ENCODE measurements around the gene ARHGAP22.

ARHGAP22 gene

GRCh38 chr10:48451969-48452878 lies 152.6 kb downstream of the ARHGAP22 start:
- no peak for DNase-seq (ENCODE audit: low read depth)
- TF ChIP-seq CTCF (conservative IDR thresholded peaks at IDR 0.05; ENCODE audit: low read depth, low read length) = no peak
- H3K4me3 ChIP-seq (ENCODE audit: low read length) = no peak overlapping the region

GRCh38 chr10:48450741-48451466 lies 154.0 kb downstream of the ARHGAP22 start:
- DNase-seq (ENCODE audit: low read depth) = no peak
- no peak for TF ChIP-seq CTCF (conservative IDR thresholded peaks at IDR 0.05; ENCODE audit: low read depth, low read length)
- no peak overlapping the region for H3K4me3 ChIP-seq (ENCODE audit: low read length)

- no peak overlapping the region for H3K4me3 ChIP-seq (ENCODE audit: low read length)
- no peak for TF ChIP-seq CTCF (conservative IDR thresholded peaks at IDR 0.05; ENCODE audit: low read depth, low read length)
- no peak for DNase-seq (ENCODE audit: low read depth)
Measured at GRCh38 chr10:48450233-48450740, 154.6 kb downstream of the ARHGAP22 start.

GRCh38 chr10:48449501-48450232 lies 155.2 kb downstream of the ARHGAP22 start:
- no peak for DNase-seq (ENCODE audit: low read depth)
- no peak for TF ChIP-seq CTCF (conservative IDR thresholded peaks at IDR 0.05; ENCODE audit: low read depth, low read length)
- no peak overlapping the region for H3K4me3 ChIP-seq (ENCODE audit: low read length)

- TF ChIP-seq CTCF (conservative IDR thresholded peaks at IDR 0.05; ENCODE audit: low read depth, low read length) = no peak
- no peak overlapping the region for H3K4me3 ChIP-seq (ENCODE audit: low read length)
- DNase-seq (ENCODE audit: low read depth) = no peak
Measured at GRCh38 chr10:48448796-48449195, 156.1 kb downstream of the ARHGAP22 start.

GRCh38 chr10:48447356-48448215 lies 157.3 kb downstream of the ARHGAP22 start:
- DNase-seq (ENCODE audit: low read depth) = no peak
- no peak overlapping the region for H3K4me3 ChIP-seq (ENCODE audit: low read length)
- no peak for TF ChIP-seq CTCF (conservative IDR thresholded peaks at IDR 0.05; ENCODE audit: low read depth, low read length)
